Cardiac septum (tissue), 1 donor: ENCODE measurements around the gene SH3GL1. TPM values are rescaled to one million over a fixed set of nuclear protein-coding genes. Genes with fewer than 3 reads are reported as not detected.

ENCODE experiments used
- DNase-seq: peaks from one replicate; pipeline ENCODE4 v3.0.0-alpha.2; 2020; ENCODE audit warnings: low spot score
- intact Hi-C: fragments of 100-400 bp; cut with DNase I; formaldehyde crosslinking; loops from one replicate; pipeline ENCODE4 v1.14.0; 2022
- total RNA-seq: library from RNA; stranded (reverse); fragmentation: NEBNext Ultra II Directional; extraction: Animal tissue kit (Norgen Biotek cat#: 25700); gene quantifications from one replicate; pipeline ENCODE4 v1.2.1, GENCODE V29; 2021
- donor health status: DM: no; HTN: no; CAD: no.

The SH3GL1 gene
- total RNA-seq, 1 donor from 2014 or later = 22.0 TPM

DNA sequence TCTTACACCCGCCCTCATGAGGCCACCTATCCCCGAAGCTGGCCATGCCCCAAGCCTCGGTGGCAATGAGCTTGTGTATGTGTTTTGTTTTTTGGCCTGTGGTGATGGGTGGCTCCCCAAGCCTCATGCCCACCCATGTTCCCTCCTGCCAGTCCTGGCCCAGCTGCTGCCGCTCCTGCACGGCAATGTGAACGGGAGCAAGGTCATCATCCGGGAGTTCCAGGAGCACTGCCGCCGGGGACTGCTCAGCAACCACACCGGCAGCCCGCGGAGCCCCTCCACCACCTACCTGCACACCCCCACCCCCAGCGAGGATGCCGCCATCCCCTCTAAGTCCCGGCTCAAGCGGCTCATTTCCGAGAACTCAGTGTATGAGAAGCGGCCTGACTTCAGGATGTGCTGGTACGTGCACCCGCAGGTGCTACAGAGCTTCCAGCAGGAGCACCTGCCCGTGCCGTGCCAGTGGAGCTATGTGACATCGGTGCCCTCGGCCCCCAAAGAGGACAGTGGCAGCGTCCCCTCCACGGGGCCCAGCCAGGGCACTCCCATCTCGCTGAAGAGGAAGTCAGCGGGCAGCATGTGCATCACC is 32.7 kb upstream of the SH3GL1 start:
- intact Hi-C loops = no loop called here
- no peak for DNase-seq

DNA sequence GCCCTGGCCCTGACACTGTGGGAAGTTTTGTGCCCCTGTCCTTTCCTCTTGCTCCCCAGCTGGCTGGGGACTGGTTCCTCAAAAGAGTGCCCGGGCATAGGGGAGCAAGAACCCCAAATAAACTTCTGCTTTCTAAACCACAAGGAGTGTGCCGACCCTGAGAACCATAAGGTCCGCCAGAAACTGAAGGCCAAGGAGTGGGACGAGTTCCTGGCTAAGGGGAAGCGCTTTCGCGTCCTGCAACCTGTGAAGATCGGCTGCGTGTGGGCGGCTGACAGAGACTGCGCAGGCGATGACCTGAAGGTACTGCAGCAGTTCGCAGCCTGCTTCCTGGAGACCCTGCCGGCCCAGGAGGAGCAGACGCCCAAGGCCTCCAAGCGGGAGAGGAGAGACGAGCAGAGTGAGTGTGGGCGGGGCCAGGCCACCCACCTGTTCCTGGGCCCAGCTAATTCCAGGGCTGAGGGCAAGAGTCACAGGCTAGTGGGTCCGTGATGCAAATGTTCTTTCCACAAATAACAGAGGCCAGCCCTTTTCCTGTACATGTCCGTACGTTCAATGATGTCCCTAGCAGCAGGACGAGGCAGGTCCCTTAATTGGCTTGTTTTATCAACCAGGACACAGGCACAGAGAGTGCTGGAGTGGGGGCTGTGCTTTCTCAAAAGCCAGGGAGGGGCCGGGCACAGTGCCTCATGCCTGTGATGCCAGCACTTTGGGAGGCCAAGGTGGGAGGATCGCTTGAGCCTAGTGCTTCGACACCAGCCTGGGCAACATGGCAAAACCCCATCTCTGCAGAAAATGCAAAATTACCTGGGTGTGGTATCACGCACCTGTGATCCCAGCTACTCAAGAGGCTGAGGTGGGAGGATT is 31.7 kb upstream of the SH3GL1 start:
- no peak for DNase-seq
- intact Hi-C loops = no loop called here

DNA sequence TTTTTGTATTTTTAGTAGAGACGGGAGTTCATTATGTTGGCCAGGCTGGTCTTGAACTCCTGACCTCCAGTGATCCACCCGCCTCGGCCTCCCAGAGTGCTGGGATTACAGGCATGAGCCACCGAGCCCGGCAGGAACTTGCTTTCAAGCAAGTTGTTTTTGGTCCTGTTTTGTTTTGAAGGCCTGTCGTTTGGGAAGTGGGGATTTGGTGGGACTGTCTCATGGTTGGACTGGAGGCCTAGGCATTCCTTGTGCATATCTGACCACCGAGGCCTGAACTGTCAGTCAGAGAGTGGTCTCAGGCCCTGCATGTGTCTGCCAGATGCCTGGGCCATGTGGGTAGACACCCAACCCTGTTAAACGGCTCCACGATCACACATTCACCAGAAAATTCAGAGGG is 30.9 kb upstream of the SH3GL1 start:
- no peak for DNase-seq
- intact Hi-C loops = no loop called here

DNA sequence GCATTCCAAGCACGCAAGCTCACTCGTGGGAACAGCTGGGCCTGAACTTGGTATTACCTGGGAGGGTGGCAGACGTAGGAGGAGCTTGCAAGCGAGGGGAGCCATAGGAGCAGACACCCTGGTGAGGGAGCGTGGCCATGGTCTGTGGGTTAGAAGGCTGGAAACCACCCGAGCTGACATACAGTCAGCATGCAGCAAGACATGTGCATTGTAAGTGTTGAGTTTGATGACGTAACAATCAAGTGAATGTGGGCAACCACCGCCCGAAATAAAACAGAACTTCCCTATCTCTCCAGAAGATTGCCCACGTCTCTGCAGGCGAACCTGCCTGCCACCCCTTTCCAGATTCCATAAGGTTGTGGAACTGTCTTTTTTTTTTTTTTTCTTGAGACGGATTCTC is 30.4 kb upstream of the SH3GL1 start:
- DNase-seq = no peak
- intact Hi-C loops = no loop called here

DNA sequence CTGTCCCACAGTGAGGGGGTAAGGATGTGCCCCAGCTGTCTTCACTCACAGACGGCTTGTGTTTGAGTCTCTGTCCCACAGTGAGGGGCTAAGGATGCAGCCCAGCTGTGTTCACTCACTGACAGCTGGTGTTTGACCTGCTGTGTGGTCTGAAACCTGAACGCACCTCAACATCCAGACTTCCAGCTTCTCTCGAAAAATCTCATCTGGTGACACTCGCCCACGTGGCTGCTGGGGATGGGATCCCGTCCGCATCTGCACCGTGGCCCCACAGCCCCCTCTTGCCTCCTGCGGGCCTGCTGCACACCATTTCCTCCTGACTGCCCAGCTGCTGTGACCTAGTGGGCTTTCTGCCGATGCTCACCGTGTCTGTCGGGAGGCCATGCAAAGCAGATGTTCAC is 29.4 kb upstream of the SH3GL1 start:
- no peak for DNase-seq
- intact Hi-C loops = no loop called here

DNA sequence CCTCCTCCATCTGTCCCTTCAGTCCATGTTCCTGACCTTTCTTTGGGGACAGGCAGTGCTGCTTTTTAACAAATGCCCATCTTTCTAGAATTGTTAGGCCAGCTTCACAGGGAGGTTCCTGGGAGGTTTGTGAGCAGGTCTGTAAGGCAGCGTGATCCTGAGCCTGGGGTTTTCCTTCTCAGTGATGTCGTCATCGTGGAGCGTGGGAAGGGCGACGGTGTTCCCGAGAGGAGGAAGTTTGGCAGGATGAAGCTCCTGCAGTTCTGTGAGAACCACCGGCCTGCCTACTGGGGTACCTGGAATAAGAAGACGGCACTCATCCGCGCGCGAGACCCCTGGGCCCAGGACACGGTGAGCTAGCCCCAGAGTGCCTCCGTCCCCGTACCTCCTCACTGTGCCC is 28.9 kb upstream of the SH3GL1 start:
- DNase-seq = no peak
- intact Hi-C loops = no loop called here

DNA sequence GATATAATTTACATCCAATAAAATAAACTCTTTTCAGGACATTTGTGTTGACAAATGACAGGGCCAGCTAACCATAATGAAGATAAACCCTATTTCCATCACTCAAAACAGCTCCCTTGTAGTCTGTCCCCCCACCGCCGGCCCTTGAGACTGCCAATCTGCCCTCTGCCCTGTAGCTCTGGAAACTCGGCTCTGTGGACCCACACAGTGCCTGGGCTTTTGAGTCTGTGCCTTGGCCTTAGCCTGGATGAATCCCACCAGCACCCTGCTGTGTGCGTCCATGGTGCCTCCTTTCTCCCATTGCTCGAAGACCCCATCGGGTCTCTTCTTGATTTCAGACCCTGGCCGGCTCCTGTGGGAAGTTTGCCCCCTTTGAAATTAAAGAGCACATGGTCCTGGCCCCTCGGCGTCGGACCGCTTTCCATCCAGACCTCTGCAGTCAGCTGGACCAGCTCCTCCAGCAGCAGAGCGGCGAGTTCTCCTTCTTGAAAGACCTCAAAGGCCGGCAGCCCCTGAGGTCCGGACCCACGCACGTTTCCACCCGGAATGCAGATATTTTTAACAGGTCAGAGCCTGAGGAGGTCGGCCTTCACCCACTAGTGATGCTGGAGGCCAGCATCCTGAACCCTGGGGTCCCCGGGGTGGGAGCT is 28.1 kb upstream of the SH3GL1 start:
- intact Hi-C loops = no loop called here
- DNase-seq = no peak

DNA sequence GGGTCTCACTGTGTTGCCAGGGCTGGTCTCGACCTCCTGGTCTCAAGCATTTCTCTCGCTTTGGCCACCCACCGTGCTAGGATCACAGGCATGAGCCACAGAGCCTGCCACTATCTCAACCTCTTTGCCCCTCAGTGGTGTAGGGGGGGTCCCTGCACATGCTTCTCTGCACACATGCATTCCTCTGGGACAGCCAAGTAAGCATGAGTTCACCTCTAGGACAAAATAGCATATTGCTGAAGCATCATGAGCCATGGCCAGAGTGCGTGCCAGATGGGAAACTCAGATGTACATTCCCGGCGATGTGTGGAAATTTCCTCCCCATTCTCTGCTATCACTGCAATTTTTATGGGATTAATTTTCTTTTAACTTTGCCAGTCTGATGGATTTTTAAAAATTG is 25.2 kb upstream of the SH3GL1 start:
- DNase-seq = no peak
- intact Hi-C loops = no loop called here

DNA sequence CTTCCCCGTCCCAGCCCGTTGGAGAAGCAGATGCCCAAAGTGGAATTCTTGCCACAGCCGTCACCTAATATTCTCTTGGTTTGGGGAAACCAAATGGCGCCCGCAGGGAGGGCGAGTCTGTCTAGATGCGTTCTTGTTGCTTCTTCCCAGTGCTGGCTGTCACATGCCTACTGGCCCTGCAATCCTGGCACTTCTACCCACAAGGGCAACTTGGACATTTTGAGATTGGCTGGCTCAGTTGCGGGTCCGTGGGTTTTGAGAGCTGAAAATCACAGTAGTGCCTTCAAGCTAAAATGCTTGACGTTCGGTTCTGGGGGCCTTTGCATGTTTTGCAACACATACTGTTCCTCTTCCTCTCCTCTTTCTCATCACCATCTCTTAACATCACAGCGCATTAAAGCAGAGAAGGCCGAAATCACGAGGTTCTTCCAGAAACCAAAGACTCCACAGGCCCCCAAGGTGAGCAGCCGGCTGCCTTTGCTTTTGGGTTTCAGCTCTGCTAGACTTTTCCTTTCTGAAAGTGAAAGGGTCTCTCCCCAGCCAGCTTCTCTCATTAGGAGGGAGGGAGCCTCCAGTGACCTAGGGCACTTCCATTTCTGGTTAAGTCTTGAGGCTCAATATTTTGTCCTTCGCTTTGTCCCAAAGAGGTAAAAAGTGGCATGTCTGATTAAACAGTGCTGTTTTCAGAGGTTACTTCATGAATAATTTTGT is 23.2 kb upstream of the SH3GL1 start:
- no peak for DNase-seq
- intact Hi-C loops = no loop called here

DNA sequence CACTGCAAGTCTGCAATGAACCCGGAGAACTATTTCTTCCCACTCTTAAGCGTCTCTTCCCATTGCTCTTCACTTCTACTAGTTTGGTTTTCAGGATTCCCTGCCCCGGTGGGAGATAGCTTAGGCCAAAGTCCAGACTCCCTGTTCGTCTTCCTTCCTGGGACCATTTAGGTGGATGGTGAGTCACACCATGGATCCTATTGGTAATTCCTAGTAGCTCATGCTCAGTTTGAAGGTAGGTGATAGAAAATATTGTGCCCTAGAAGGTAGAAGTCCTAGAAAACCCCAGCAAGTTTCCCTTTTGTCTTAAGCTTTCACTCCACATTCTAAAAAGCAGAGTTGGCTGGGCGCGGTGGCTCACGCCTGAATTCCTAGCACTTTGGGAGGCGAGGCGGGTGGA is 15.9 kb upstream of the SH3GL1 start:
- intact Hi-C loops = no loop called here
- no peak for DNase-seq

DNA sequence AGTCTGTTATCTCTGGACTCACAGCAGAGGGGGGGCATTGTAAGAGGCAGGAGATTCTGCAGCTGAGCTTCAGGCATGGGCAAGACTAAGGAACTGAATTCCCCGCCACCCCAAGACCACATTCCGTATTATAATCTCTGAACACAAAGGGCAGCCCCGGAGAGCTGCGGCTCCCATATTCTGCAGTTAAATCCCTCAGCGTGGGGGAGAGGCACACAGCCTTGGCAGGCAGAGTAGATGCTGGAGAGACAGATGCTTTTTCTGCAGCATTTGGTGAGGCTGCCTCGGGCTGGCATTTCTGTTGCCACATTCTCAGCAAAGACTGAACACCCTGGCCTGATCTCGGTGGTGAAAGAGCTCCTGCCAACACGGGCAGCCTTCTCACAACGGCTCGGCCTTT is 15.0 kb upstream of the SH3GL1 start:
- no peak for DNase-seq
- intact Hi-C loops = no loop called here

DNA sequence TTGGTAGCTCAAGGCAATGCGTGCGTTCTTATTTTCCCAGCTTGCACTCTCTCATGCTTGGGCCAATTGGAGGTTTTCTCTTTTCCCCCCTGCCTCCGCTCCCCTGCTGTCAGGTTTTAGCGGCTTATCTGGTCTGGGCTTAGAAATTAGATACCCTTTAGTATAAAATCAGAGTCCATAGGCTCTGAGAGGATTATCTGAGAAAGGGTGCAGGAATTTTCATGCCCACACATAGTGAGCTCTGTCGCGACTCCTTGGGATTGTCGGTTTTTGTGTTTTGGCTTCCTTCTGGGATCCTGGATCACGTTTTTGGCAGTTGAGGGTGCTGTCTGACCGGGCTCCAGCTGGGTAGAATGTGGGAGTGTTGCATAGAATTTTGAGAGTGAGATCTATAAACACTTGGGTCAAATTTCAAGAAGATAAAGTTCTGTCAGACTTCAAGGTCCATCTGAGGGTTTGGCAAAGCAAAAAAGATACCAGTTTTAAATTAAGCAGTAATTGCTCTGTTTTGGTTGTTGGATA is 14.5 kb upstream of the SH3GL1 start:
- intact Hi-C loops = no loop called here
- DNase-seq = no peak

DNA sequence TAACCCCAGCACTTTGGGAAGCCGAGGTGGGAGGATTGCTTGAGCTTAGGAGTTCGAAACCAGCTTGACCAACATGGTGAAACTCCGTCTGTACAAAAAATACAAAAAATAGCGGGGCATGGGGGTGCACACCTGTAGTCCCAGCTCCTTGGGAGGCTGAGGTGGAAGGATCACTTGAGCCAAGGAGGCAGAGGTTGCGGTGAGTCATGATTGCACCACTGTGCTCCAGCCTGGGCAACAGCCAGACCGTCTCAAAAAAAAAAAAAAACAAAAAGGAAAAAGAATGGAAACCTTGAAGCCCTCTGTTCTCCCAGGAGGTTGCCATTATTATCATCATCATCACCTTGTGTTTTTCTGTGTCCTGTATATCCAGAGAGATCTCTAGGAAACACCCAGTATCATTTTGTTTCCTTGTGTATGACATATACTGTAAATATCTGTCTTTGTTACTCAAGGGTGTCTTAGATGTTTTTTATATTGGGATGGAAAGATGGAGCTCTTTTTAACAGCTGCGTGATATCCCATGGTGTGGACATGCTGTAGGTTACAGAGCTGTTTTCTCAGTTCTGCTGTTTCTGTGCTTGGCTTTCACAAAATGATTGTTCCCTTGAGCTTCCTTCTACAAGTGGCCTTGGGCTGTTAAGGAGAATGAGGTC is 13.9 kb upstream of the SH3GL1 start:
- intact Hi-C loops = no loop called here
- DNase-seq = no peak

DNA sequence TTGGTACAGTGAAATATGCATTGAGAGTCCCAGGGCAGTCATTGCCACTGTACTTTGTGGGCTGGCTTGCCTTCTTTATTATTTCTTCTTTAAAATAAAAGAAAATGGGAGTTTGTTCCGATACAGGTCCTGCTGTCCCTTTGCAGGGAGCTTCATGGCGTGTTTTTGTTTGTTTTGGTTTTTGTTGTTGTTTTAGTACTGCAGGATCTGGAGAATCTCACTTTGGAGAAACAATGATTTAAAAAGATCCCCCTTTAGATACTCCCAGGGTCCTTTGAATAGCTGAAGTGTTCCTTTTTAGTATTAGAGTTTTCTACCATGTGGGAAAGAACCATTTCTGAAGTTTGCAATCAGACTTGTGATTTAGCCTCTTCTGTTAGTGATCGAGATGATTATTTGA is 13.2 kb upstream of the SH3GL1 start:
- intact Hi-C loops = no loop called here
- DNase-seq = no peak

DNA sequence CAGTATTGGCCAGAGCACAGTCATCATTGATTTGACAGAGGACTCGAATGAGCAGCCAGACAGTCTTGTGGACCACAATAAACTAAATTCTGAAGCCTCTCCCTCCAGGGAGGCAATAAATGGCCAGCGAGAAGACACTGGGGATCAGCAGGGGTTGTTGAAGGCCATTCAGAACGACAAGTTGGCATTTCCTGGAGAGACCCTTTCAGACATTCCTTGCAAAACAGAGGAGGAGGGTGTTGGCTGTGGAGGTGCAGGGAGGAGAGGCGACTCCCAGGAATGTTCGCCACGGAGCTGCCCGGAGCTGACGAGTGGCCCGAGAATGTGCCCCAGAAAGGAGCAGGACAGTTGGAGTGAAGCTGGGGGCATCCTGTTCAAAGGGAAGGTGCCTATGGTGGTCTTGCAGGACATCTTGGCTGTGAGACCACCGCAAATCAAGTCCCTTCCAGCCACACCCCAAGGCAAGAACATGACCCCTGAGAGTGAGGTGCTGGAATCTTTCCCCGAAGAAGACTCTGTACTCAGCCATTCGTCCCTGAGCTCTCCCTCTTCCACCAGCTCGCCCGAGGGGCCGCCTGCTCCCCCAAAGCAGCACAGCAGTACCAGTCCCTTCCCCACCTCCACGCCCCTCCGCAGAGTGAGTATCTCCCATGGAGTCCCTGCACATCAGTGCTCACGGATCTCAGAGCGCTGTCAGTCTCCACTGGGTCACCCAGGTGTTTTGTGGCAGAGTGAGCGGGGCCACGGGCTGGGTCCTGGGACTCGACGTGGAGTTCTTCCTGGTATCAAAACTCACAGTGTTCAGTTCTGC is 9.0 kb upstream of the SH3GL1 start:
- DNase-seq = no peak
- intact Hi-C loops = no loop called here

DNA sequence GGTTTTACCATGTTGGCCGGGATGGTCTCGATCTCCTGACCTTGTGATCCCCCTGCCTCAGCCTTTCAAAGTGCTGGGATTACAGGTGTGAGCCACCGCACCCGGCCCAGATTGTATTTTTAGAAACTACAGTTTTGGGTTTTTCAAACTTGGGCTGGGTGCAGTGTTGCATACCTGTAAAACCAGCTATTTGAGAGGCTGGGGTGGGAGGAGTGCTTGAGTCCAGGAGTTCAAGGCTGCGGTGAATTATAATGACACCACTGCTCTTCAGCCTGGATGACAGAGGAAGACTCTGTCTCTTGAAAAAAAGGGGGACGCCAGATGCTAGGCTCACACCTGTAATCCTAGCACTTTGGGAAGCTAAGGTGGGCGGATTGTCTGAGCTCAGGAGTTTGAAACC is 6.3 kb upstream of the SH3GL1 start:
- intact Hi-C loops = no loop called here
- DNase-seq = no peak

DNA sequence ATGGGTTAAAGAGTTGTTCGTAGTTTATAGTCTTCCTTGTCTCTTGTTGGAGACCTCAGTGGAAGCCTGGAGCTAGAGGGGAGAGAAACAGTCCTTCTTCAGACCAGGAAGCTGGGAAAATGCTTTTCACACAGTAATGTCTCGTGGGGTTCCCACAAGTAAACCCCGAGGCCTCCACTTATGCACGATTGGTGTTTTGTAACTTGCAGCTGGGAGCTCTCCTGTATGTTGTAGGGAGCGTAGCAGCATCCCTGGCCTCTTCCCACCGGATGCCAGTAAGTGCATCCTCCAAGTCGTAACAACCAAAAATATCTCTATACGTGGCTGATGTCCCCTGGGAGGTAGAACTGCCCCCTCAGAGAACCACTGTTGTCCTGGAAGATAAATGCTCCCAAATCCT is 5.6 kb upstream of the SH3GL1 start:
- intact Hi-C loops = no loop called here
- DNase-seq = no peak

DNA sequence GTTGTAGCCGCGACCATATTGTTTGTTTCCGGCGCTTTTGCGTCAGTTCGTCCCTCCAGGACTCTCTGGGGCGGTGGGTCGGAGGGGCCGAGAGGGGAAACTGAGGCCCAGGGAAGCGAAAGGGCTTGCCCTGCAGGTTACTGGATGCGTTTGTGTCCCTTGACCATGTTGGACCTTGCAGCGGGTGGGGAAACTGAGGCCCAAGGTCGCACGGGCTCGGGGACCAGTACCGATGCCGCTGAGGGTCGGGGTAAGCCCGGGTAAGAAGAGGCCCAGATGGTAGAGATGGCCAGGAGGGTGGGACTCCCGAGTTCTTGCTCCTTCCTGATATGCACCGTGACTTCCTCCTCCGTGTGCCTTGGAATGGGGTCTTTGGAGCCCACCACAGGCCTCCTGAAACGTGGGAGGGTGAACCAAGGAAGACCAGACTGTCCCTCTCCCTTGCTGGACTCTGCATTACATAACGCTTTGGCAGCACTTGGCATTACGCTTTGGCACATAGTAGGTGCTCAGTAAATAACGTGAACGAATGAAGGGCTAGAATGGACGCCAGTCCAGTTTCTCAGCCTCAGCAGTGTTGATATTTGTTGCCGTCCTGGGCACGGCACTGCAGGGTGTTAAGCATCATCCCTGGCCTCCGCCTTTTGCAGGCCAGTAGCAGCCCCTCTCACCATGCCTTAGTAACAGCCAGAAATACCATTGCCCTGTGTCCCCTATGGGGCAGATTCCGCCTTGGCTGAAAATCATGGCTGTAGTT is 2.8 kb upstream of the SH3GL1 start:
- no peak for DNase-seq
- intact Hi-C loops = loop anchor here (5.0 kb wide), 4 partner anchors 36 to 156 kb away; partner anchors contain the start of genes MPND, UBXN6 and YJU2
